ENCODE measurements around the gene PDXDC1. TPM values are rescaled to one million over a fixed set of nuclear protein-coding genes. Genes with fewer than 3 reads are reported as not detected.

The PDXDC1 gene
- total RNA-seq, 1 donor from 2014 or later = 120 TPM

- Mint-ChIP-seq H3K36me3 (ENCODE audit: low read depth) (peaks cover 1% of the 10 kb centered on the region), H3K27me3 (ENCODE audit: low read depth) (no peaks in the 10 kb centered on the region), H3K4me1 (ENCODE audit: low read depth) (no peaks in the 10 kb centered on the region), H3K4me3 (ENCODE audit: unreplicated experiment) (no peak overlapping the region), H3K27ac (ENCODE audit: unreplicated experiment) (no peak overlapping the region), H3K9me3 (ENCODE audit: low read depth) (no peaks in the 10 kb centered on the region)
- TF ChIP-seq CTCF (IDR thresholded peaks at IDR 0.05) = no peak
- DNase-seq (ENCODE audit: low spot score) = peak; percentile 91
Measured at GRCh38 chr16:14955546-14956231, 19.1 kb upstream of the PDXDC1 start.

- peaks cover 1% of the 10 kb centered on the region for H3K27me3 Mint-ChIP-seq (ENCODE audit: low read depth)
- no peaks in the 10 kb centered on the region for H3K4me1 Mint-ChIP-seq (ENCODE audit: low read depth)
- no peak for TF ChIP-seq CTCF (IDR thresholded peaks at IDR 0.05)
- peak; percentile 95 for DNase-seq (ENCODE audit: low spot score)
- no peak overlapping the region for H3K27ac Mint-ChIP-seq (ENCODE audit: unreplicated experiment)
- H3K4me3 Mint-ChIP-seq (ENCODE audit: unreplicated experiment) = no peak overlapping the region
- peaks cover 1% of the 10 kb centered on the region for H3K36me3 Mint-ChIP-seq (ENCODE audit: low read depth)
- peaks cover 1% of the 10 kb centered on the region for H3K9me3 Mint-ChIP-seq (ENCODE audit: low read depth)
Measured at GRCh38 chr16:14957576-14958322, 17.1 kb upstream of the PDXDC1 start.

GRCh38 chr16:14958323-14958600 lies 16.6 kb upstream of the PDXDC1 start:
- DNase-seq (ENCODE audit: low spot score) = no peak
- Mint-ChIP-seq H3K27me3 (ENCODE audit: low read depth) (peaks cover 3% of the 10 kb centered on the region), H3K36me3 (ENCODE audit: low read depth) (peaks cover 3% of the 10 kb centered on the region), H3K9me3 (ENCODE audit: low read depth) (peaks cover 5% of the 10 kb centered on the region), H3K4me1 (ENCODE audit: low read depth) (no peaks in the 10 kb centered on the region), H3K27ac (ENCODE audit: unreplicated experiment) (no peak overlapping the region), H3K4me3 (ENCODE audit: unreplicated experiment) (no peak overlapping the region)
- TF ChIP-seq CTCF (IDR thresholded peaks at IDR 0.05) = no peak

- H3K27me3 Mint-ChIP-seq (ENCODE audit: low read depth) = peaks cover 4% of the 10 kb centered on the region
- H3K4me1 Mint-ChIP-seq (ENCODE audit: low read depth) = no peaks in the 10 kb centered on the region
- H3K27ac Mint-ChIP-seq (ENCODE audit: unreplicated experiment) = no peak overlapping the region
- TF ChIP-seq CTCF (IDR thresholded peaks at IDR 0.05) = no peak
- H3K36me3 Mint-ChIP-seq (ENCODE audit: low read depth) = peaks cover 6% of the 10 kb centered on the region
- no peak for DNase-seq (ENCODE audit: low spot score)
- peaks cover 11% of the 10 kb centered on the region for H3K9me3 Mint-ChIP-seq (ENCODE audit: low read depth)
- no peak overlapping the region for H3K4me3 Mint-ChIP-seq (ENCODE audit: unreplicated experiment)
Measured at GRCh38 chr16:14958970-14959369, 15.9 kb upstream of the PDXDC1 start.

GRCh38 chr16:14961405-14962186 lies 13.2 kb upstream of the PDXDC1 start:
- H3K36me3 Mint-ChIP-seq (ENCODE audit: low read depth) = peaks cover 6% of the 10 kb centered on the region
- peak; percentile 81 for DNase-seq (ENCODE audit: low spot score)
- H3K27me3 Mint-ChIP-seq (ENCODE audit: low read depth) = peaks cover 5% of the 10 kb centered on the region
- no peak overlapping the region for H3K4me3 Mint-ChIP-seq (ENCODE audit: unreplicated experiment)
- peaks cover 11% of the 10 kb centered on the region for H3K9me3 Mint-ChIP-seq (ENCODE audit: low read depth)
- H3K27ac Mint-ChIP-seq (ENCODE audit: unreplicated experiment) = no peak overlapping the region
- no peaks in the 10 kb centered on the region for H3K4me1 Mint-ChIP-seq (ENCODE audit: low read depth)
- TF ChIP-seq CTCF (IDR thresholded peaks at IDR 0.05) = no peak

All from chondrocyte (in vitro differentiated cells).